Effector memory CD4-positive, alpha-beta T cell (primary cell): ENCODE measurements around the gene PDE11A.

Experiments used
- DNase-seq, 3 donors: peaks; one replicate each; pipeline ENCODE4 v3.0.0-alpha.2; 2020
- H3K27ac ChIP-seq: 2 replicates; pipeline ENCODE4 v1.7.0; 2013; ENCODE audit warnings: mild to moderate bottlenecking, low read length, moderate library complexity; ENCODE audit not compliant: insufficient read depth, poor library complexity, severe bottlenecking
- H3K27me3 ChIP-seq: replicated peaks from 2 replicates; pipeline ENCODE4 v1.7.0; 2013; ENCODE audit warnings: mild to moderate bottlenecking, low read length; ENCODE audit not compliant: insufficient read depth, control insufficient read depth, poor library complexity, severe bottlenecking
- H3K36me3 ChIP-seq: 2 replicates; pipeline ENCODE4 v1.7.0; 2013; ENCODE audit warnings: mild to moderate bottlenecking, low read length, moderate library complexity; ENCODE audit not compliant: control insufficient read depth, insufficient read depth
- H3K4me1 ChIP-seq: 2 replicates; pipeline ENCODE4 v1.7.0; 2013; ENCODE audit warnings: low read length, mild to moderate bottlenecking; ENCODE audit not compliant: control insufficient read depth, insufficient read depth, poor library complexity, severe bottlenecking
- H3K4me3 ChIP-seq: 2 replicates; pipeline ENCODE4 v1.7.0; 2013; ENCODE audit warnings: low read length, low read depth, mild to moderate bottlenecking; ENCODE audit not compliant: insufficient read depth, poor library complexity, severe bottlenecking
- H3K9me3 ChIP-seq: 2 replicates; pipeline ENCODE4 v1.7.0; 2013; ENCODE audit warnings: mild to moderate bottlenecking, low read length, moderate library complexity; ENCODE audit not compliant: control insufficient read depth

Gene PDE11A

GRCh38 chr2:177712462-177712861 lies 360.1 kb downstream of the PDE11A start:
- no peaks in the 10 kb centered on the region for H3K9me3 ChIP-seq
- H3K36me3 ChIP-seq: no peaks in the 10 kb centered on the region
- H3K4me1 ChIP-seq: no peaks in the 10 kb centered on the region
- no peak overlapping the region for H3K4me3 ChIP-seq
- no peaks in the 10 kb centered on the region for H3K27me3 ChIP-seq
- H3K27ac ChIP-seq: no peak overlapping the region
- DNase-seq: no peak

GRCh38 chr2:177711483-177712265 lies 360.9 kb downstream of the PDE11A start:
- no peaks in the 10 kb centered on the region for H3K9me3 ChIP-seq
- H3K27me3 ChIP-seq: no peaks in the 10 kb centered on the region
- H3K27ac ChIP-seq: no peak overlapping the region
- no peak overlapping the region for H3K4me3 ChIP-seq
- H3K4me1 ChIP-seq: no peaks in the 10 kb centered on the region
- no peaks in the 10 kb centered on the region for H3K36me3 ChIP-seq
- no peak for DNase-seq

- H3K27me3 ChIP-seq: no peaks in the 10 kb centered on the region
- H3K4me1 ChIP-seq: no peaks in the 10 kb centered on the region
- no peak overlapping the region for H3K27ac ChIP-seq
- H3K4me3 ChIP-seq: no peak overlapping the region
- no peaks in the 10 kb centered on the region for H3K36me3 ChIP-seq
- no peaks in the 10 kb centered on the region for H3K9me3 ChIP-seq
- DNase-seq: no peak
These were observed 361.7 kb downstream of the PDE11A start for GRCh38 chr2:177710889-177711288.

- no peak overlapping the region for H3K27ac ChIP-seq
- no peaks in the 10 kb centered on the region for H3K27me3 ChIP-seq
- H3K4me3 ChIP-seq: no peak overlapping the region
- DNase-seq: no peak
- no peaks in the 10 kb centered on the region for H3K4me1 ChIP-seq
- H3K9me3 ChIP-seq: no peaks in the 10 kb centered on the region
- no peaks in the 10 kb centered on the region for H3K36me3 ChIP-seq
These were observed 362.6 kb downstream of the PDE11A start for GRCh38 chr2:177709986-177710401.

- H3K9me3 ChIP-seq: no peaks in the 10 kb centered on the region
- no peak for DNase-seq
- H3K27ac ChIP-seq: no peak overlapping the region
- no peaks in the 10 kb centered on the region for H3K36me3 ChIP-seq
- no peak overlapping the region for H3K4me3 ChIP-seq
- H3K27me3 ChIP-seq: no peaks in the 10 kb centered on the region
- H3K4me1 ChIP-seq: no peaks in the 10 kb centered on the region
These were observed 363.7 kb downstream of the PDE11A start for GRCh38 chr2:177708660-177709444.

GRCh38 chr2:177708106-177708505 lies 364.5 kb downstream of the PDE11A start:
- Histone ChIP-seq H3K9me3 (no peaks in the 10 kb centered on the region), H3K36me3 (no peaks in the 10 kb centered on the region), H3K4me3 (no peak overlapping the region), H3K27me3 (no peaks in the 10 kb centered on the region), H3K4me1 (no peaks in the 10 kb centered on the region), H3K27ac (no peak overlapping the region)
- DNase-seq: no peak

- Histone ChIP-seq H3K4me1 (no peaks in the 10 kb centered on the region), H3K36me3 (no peaks in the 10 kb centered on the region), H3K4me3 (no peak overlapping the region), H3K9me3 (no peaks in the 10 kb centered on the region), H3K27ac (no peak overlapping the region), H3K27me3 (no peaks in the 10 kb centered on the region)
- no peak for DNase-seq
These were observed 366.9 kb downstream of the PDE11A start for GRCh38 chr2:177705511-177706173.

GRCh38 chr2:177703159-177703558 lies 369.4 kb downstream of the PDE11A start:
- H3K4me1 ChIP-seq: no peaks in the 10 kb centered on the region
- H3K27me3 ChIP-seq: no peaks in the 10 kb centered on the region
- no peak overlapping the region for H3K4me3 ChIP-seq
- H3K9me3 ChIP-seq: no peaks in the 10 kb centered on the region
- H3K27ac ChIP-seq: no peak overlapping the region
- no peaks in the 10 kb centered on the region for H3K36me3 ChIP-seq
- DNase-seq: no peak

GRCh38 chr2:177698281-177698680 lies 374.3 kb downstream of the PDE11A start:
- no peak overlapping the region for H3K4me3 ChIP-seq
- H3K4me1 ChIP-seq: no peaks in the 10 kb centered on the region
- H3K27ac ChIP-seq: no peak overlapping the region
- no peaks in the 10 kb centered on the region for H3K9me3 ChIP-seq
- no peaks in the 10 kb centered on the region for H3K27me3 ChIP-seq
- no peaks in the 10 kb centered on the region for H3K36me3 ChIP-seq
- DNase-seq: no peak

GRCh38 chr2:177694348-177694747 lies 378.2 kb downstream of the PDE11A start:
- no peak for DNase-seq
- Histone ChIP-seq H3K4me1 (no peaks in the 10 kb centered on the region), H3K27me3 (no peaks in the 10 kb centered on the region), H3K4me3 (no peak overlapping the region), H3K36me3 (no peaks in the 10 kb centered on the region), H3K27ac (no peak overlapping the region), H3K9me3 (no peaks in the 10 kb centered on the region)
